CD14-positive monocyte (primary cell): ENCODE measurements around the gene ZBTB38. TPM values are rescaled to one million over a fixed set of nuclear protein-coding genes. Genes with fewer than 3 reads are reported as not detected.

Experiments
- DNase-seq, 3 donors: peaks; one replicate each; pipeline ENCODE4 v3.0.0-alpha.2; 2011 to 2022
- H2AFZ ChIP-seq: 2 replicates; pipeline ENCODE4 v1.6.0; 2012; ENCODE audit warnings: mild to moderate bottlenecking, low read depth, low read length, inconsistent platforms; ENCODE audit not compliant: insufficient read depth, poor library complexity, severe bottlenecking
- H3K27ac ChIP-seq, 2 donors: 1 replicate in 1 of 2; 2 replicates in 1 of 2; pipeline ENCODE4 v1.5.1; 2012 to 2013; ENCODE audit warnings: low read length in 2 of 2, control low read depth in 1 of 2, inconsistent platforms in 1 of 2, low read depth in 1 of 2, mild to moderate bottlenecking in 1 of 2
- H3K27me3 ChIP-seq, 2 donors: one replicate each; pipeline versions ENCODE4 v1.6.0 to v1.6.1; 2011 to 2013; ENCODE audit warnings: low read length in 2 of 2; ENCODE audit not compliant: control insufficient read depth in 2 of 2, insufficient read depth in 2 of 2
- H3K36me3 ChIP-seq, 2 donors: replicated peaks in 1 of 2; 1 replicate in 1 of 2; 2 replicates in 1 of 2; pipeline versions ENCODE4 v1.5.1 to v1.6.1; 2012 to 2013; ENCODE audit warnings: low read length in 2 of 2, control low read depth in 1 of 2, inconsistent platforms in 1 of 2, mild to moderate bottlenecking in 1 of 2; ENCODE audit not compliant: insufficient read depth in 2 of 2, control insufficient read depth in 1 of 2
- H3K4me1 ChIP-seq, 2 donors: 1 replicate in 1 of 2; 2 replicates in 1 of 2; pipeline versions ENCODE4 v1.5.1 to v1.6.1; 2012 to 2013; ENCODE audit warnings: low read length in 2 of 2, control low read depth in 1 of 2, inconsistent platforms in 1 of 2, mild to moderate bottlenecking in 1 of 2, moderate library complexity in 1 of 2; ENCODE audit not compliant: insufficient read depth in 2 of 2, control insufficient read depth in 1 of 2
- H3K4me2 ChIP-seq: replicated peaks from 2 replicates; pipeline ENCODE3; 2012; ENCODE audit warnings: low read length, moderate library complexity, mild to moderate bottlenecking; ENCODE audit not compliant: poor library complexity, severe bottlenecking; ENCODE audit errors: extremely low read depth
- H3K4me3 ChIP-seq, 3 experiments: fragments of 200-600 bp in 1 of 3; sonication (generic) in 1 of 3; replicated peaks in 1 of 3; 1 replicate in 2 of 3; 2 replicates in 1 of 3; pipeline ENCODE4 v1.5.1; 2011 to 2013; ENCODE audit warnings: low read length in 3 of 3, mild to moderate bottlenecking in 3 of 3, control low read depth in 2 of 3, low read depth in 2 of 3, inconsistent platforms in 1 of 3, moderate library complexity in 1 of 3
- H3K79me2 ChIP-seq: 2 replicates; pipeline ENCODE4 v1.6.0; 2012; ENCODE audit warnings: mild to moderate bottlenecking, control low read depth, inconsistent platforms, low read length, moderate library complexity; ENCODE audit not compliant: insufficient read depth
- H3K9ac ChIP-seq: 2 replicates; pipeline ENCODE4 v1.6.0; 2017; ENCODE audit warnings: low read length, mild to moderate bottlenecking; ENCODE audit not compliant: insufficient read depth, poor library complexity, severe bottlenecking
- H3K9me3 ChIP-seq, 2 donors: replicated peaks in 1 of 2; 1 replicate in 1 of 2; 2 replicates in 1 of 2; pipeline versions ENCODE4 v1.5.1 to v1.6.1; 2012 to 2013; ENCODE audit warnings: low read length in 2 of 2, control low read depth in 1 of 2; ENCODE audit not compliant: control insufficient read depth in 1 of 2, insufficient read depth in 1 of 2
- H4K20me1 ChIP-seq: 2 replicates; pipeline ENCODE4 v1.6.0; 2012; ENCODE audit warnings: mild to moderate bottlenecking, low read length, control low read depth, moderate library complexity; ENCODE audit not compliant: insufficient read depth
- H3K27ac Mint-ChIP-seq, 7 donors: one replicate each; pipeline ENCODE4 v1.8.0; 2020; ENCODE audit warnings: mild to moderate bottlenecking in 7 of 7, mixed read lengths in 7 of 7, moderate library complexity in 6 of 7, inconsistent platforms in 2 of 7
- H3K27me3 Mint-ChIP-seq, 3 donors: one replicate each; pipeline ENCODE4 v1.8.0; 2021 to 2022; ENCODE audit warnings: low read depth in 3 of 3, mild to moderate bottlenecking in 3 of 3, mixed read lengths in 3 of 3, moderate library complexity in 3 of 3, inconsistent platforms in 1 of 3
- H3K36me3 Mint-ChIP-seq, 2 donors: one replicate each; pipeline ENCODE4 v1.8.0; 2020; ENCODE audit warnings: mixed read lengths in 2 of 2, inconsistent platforms in 1 of 2, mild to moderate bottlenecking in 1 of 2
- H3K4me1 Mint-ChIP-seq: one replicate; pipeline ENCODE4 v1.8.0; 2020; ENCODE audit warnings: mild to moderate bottlenecking, mixed read lengths
- H3K4me3 Mint-ChIP-seq, 2 donors: one replicate each; pipeline ENCODE4 v1.8.0; 2020; ENCODE audit warnings: mild to moderate bottlenecking in 2 of 2, mixed read lengths in 2 of 2, moderate library complexity in 1 of 2
- H3K9me3 Mint-ChIP-seq, 7 donors: one replicate each; pipeline ENCODE4 v1.8.0; 2020 to 2022; ENCODE audit warnings: mixed read lengths in 7 of 7, mild to moderate bottlenecking in 6 of 7, moderate library complexity in 6 of 7, inconsistent platforms in 2 of 7
- WGBS: methylation state at CpG from one replicate; pipeline ENCODE4 v1.1.5; 2013; ENCODE audit warnings: missing lambda C conversion rate; ENCODE audit not compliant: insufficient coverage; 5-methylcytosine and 5-hydroxymethylcytosine counted together
- intact Hi-C, 2 donors: fragments of 100-400 bp; cut with micrococcal nuclease; formaldehyde crosslinking; loops; one replicate each; pipeline versions ENCODE4 v1.15.0 to v1.15.1; 2023
- polyA plus RNA-seq, 3 donors: library from polyadenylated mRNA; depleted of rRNA in 1 of 3; unstranded in 2 of 3; stranded (reverse) in 1 of 3; fragments of 300-500 nt in 2 of 3; fragments of >200 nt in 1 of 3; fragmentation: Illumina TruSeq in 2 of 3; gene quantifications; 1 replicate in 2 of 3; 2 replicates in 1 of 3; pipeline ENCODE4 v1.2.3, GENCODE V29; 2012 to 2021
- TF ChIP-seq, protein P1 (sequence below): fragments of 200-600 bp; IDR thresholded peaks from one replicate; pipeline ENCODE4 v1.8.0; 2022; ENCODE audit warnings: antibody characterized with exemption, mild to moderate bottlenecking

ZBTB38 gene
- polyA plus RNA-seq, 3 donors: 3.9 to 28.5 (median 19.0) TPM

DNA sequence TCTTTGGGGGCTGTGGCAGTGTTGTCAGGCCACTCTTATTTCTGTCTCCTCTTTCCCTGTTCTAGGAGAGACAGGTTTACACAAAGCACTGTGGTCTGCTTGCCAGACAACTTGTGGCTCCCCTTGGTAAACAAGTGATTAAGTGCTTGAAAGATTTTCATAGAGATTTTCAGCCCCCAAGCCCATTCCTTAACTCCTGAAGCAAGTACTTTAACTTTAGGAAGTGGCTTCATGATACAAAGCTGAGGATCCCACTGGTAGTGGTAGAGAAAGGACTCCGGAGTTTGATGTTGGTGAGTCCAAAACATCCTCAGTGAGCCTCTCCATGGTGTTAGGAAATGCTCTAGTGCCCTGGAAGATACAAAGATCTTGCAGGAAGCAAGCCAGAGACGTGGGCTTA is 12.0 kb downstream of the ZBTB38 start:
- no peaks in the 10 kb centered on the region for H3K79me2 ChIP-seq

DNA sequence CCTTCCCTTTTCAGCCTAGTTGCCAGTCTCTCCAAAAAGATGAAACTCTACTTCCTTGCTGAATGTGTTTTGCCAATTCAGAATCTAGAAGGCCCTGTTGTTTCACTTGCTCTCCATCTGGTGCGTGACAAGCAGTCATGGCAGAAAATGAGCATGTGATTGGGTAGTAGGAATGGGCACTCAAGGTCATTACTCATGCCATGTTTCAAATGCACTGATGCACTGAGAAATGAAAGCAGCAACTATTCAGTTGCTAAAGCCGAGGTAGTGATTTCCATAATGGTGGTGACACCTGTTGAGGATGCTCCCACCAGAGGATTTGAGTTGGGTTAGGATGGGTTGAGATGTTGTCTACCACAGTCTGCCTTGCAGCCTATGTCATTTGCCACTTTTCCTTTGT is 12.7 kb downstream of the ZBTB38 start:
- peaks cover 0 to 3% (median 1%) of the 10 kb centered on the region in 3 donors for H3K27me3 Mint-ChIP-seq
- DNase-seq: no peak
- H3K27ac Mint-ChIP-seq: no peak overlapping the region
- H3K79me2 ChIP-seq: no peaks in the 10 kb centered on the region
- H3K9me3 Mint-ChIP-seq: no peaks in the 10 kb centered on the region
- H4K20me1 ChIP-seq: no peaks in the 10 kb centered on the region
- H3K4me3 Mint-ChIP-seq: no peak overlapping the region
- no peak overlapping the region for H3K27ac ChIP-seq
- 100% methylated on average over 1 of the region's 2 CpGs for WGBS
- H3K4me1 Mint-ChIP-seq: peaks cover 4% of the 10 kb centered on the region
- H3K27me3 ChIP-seq: no peaks in the 10 kb centered on the region
- no peaks in the 10 kb centered on the region for H3K36me3 Mint-ChIP-seq
- no peak overlapping the region for H2AFZ ChIP-seq
- H3K4me2 ChIP-seq: no peak overlapping the region
- no peak overlapping the region for H3K9ac ChIP-seq
- TF ChIP-seq, protein P1, sequence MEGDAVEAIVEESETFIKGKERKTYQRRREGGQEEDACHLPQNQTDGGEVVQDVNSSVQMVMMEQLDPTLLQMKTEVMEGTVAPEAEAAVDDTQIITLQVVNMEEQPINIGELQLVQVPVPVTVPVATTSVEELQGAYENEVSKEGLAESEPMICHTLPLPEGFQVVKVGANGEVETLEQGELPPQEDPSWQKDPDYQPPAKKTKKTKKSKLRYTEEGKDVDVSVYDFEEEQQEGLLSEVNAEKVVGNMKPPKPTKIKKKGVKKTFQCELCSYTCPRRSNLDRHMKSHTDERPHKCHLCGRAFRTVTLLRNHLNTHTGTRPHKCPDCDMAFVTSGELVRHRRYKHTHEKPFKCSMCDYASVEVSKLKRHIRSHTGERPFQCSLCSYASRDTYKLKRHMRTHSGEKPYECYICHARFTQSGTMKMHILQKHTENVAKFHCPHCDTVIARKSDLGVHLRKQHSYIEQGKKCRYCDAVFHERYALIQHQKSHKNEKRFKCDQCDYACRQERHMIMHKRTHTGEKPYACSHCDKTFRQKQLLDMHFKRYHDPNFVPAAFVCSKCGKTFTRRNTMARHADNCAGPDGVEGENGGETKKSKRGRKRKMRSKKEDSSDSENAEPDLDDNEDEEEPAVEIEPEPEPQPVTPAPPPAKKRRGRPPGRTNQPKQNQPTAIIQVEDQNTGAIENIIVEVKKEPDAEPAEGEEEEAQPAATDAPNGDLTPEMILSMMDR: no peak
- H3K36me3 ChIP-seq: no peaks in the 10 kb centered on the region
- no peak overlapping the region for H3K4me3 ChIP-seq
- no peaks in the 10 kb centered on the region for H3K9me3 ChIP-seq
- no peaks in the 10 kb centered on the region for H3K4me1 ChIP-seq
- intact Hi-C loops: no loop called here

More for the DNA sequence above, 12.0 kb downstream of the ZBTB38 start:
- H3K4me1 Mint-ChIP-seq: peaks cover 5% of the 10 kb centered on the region
- Histone ChIP-seq H3K27ac (no peak overlapping the region), H2AFZ (no peak overlapping the region), H3K4me3 (no peak overlapping the region), H3K9ac (no peak overlapping the region), H3K27me3 (no peaks in the 10 kb centered on the region), H3K4me2 (no peak overlapping the region), H3K4me1 (no peaks in the 10 kb centered on the region), H3K9me3 (no peaks in the 10 kb centered on the region), H3K36me3 (no peaks in the 10 kb centered on the region), H4K20me1 (no peaks in the 10 kb centered on the region)
- DNase-seq: no peak
- WGBS: 100% methylated on average over 1 of the region's 2 CpGs
- H3K27me3 Mint-ChIP-seq: peaks cover 0 to 3% (median 1%) of the 10 kb centered on the region in 3 donors
- H3K36me3 Mint-ChIP-seq: no peaks in the 10 kb centered on the region
- peaks cover 0 to 3% (median 0%) of the 10 kb centered on the region in 7 donors for H3K9me3 Mint-ChIP-seq
- H3K4me3 Mint-ChIP-seq: no peak overlapping the region
- H3K27ac Mint-ChIP-seq: no peak overlapping the region
- TF ChIP-seq, protein P1: no peak
- intact Hi-C loops: no loop called here
